ENCODE measurements around the gene GATA6.
"Not testable (repeated sequence)": the region's sequence is repeated elsewhere in the genome, so short reads cannot be mapped to it uniquely, and the experiment has no call there.

GATA6 gene

DNA sequence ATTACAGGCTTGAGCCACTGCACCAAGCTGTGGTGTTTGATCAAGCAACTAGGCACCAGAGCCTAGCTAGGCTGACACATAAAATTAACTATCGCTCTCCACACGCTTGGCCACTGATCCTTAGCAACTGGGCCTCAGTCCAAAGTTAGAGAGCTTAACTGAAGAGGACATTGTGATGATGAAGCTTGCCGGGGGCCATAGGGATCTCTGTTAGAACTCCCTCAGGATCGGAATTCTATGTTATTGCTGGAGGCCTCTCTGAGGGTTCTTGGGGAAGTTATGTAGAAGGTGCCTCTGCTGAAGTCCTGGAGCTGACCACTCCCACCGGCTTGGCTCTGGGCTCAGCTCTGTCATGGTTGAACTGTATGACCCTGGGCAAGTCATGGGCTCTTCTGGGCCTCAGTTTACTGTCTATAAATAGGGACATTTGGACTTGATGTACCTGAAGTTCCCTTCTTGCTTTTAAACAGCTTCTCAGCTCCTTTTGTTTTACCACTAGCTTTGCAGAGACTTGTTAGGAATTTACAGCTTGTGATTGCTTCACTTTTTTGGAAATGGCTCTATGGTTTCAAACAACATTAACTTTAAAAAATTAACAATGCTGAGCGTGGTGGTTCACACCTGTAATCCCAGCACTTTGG lies 44.1 kb downstream of the GATA6 start:
- no peak for FAIRE-seq

DNA sequence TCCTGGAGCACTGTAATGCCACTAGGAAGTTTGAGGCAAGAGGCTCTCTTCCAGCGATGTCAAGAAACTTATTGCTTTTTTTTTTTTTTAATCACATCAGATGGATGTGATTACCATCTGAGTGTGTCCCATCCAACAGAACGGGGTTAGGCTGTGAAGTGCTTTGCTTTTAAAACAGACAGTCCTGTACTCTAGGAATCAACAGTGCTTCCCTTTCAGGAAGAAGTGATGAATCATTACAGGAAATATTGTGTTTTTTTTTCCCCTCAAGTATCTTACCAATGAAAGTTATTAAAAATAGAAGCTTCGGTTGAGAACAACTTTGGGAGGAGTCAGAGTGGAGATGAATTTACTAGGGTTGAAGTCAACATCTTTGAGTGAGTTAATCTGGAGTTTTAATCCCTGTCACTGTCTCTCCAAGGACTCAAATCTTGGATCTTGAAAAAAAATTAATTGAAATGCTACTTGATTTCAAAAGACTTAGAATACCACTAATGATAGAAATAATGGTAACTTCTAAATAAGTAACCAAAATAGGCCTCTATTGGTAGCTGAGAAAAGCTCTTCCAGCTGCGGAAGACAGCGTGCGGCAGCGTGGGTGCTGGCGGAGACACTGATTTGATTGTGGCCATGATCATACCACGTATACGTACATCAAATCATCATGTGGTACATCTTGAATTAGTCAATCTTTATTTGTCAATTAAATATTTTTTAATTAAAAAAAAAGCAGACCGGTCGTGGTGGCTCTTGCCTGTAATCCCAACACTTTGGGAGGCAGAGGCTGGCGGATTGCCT lies 45.5 kb downstream of the GATA6 start:
- no peak for FAIRE-seq

DNA sequence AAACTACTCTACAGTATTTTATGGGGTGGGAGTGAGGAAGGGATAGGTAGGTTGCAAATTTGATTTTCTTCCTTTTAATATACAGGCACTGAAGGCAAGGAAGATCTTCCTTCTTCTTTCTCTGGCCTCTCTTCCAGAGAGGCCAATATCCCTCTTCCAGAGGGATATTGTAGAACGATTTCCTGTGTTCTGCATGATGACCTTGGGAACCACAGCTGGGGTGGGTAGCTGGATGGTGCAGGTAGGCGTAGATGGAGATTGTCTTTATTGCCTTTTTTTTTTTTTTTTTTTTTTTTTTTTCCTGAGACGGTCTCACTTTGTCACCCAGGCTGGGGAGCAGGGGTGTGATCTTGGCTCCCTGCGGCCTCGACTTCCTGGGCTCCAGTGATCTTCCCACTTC lies 49.4 kb downstream of the GATA6 start:
- FAIRE-seq: no peak

DNA sequence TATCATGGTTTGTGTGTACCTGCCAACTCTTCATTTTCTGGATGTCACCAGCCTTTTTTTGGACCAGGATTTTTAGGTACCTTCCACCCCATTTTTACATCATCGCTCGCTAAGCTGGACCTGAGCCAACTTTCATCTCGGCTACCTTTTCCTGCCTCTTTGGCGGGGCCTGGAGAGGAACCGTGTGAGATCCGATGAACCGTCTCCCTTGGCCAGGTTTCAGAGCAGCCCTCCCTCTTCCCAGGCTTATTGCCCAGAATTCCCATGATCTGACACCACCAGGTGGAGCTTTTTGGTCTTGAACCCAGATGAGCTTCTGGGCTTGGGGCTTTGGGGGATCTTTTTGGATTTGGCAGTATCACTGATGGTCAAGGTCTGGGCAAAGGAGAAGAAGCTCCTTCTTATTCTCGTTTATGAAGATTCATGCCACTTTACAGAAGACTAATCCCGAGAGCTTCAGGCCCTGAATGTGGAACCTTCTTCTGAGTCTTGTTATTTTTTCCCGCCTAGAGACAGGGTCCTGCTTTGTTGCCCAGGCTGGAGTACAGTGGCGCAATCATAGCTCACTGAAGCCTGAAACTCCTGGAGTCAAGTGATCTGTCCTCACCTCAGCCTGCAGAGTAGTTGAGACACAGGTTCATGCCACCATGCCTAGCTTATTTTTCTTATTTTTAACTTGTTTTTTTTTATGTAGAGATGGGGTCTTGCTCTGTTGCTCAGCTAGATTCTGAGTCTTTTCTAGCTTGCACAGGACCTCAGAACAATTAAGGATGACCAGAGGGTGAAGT lies 50.4 kb downstream of the GATA6 start:
- no peak for FAIRE-seq

DNA sequence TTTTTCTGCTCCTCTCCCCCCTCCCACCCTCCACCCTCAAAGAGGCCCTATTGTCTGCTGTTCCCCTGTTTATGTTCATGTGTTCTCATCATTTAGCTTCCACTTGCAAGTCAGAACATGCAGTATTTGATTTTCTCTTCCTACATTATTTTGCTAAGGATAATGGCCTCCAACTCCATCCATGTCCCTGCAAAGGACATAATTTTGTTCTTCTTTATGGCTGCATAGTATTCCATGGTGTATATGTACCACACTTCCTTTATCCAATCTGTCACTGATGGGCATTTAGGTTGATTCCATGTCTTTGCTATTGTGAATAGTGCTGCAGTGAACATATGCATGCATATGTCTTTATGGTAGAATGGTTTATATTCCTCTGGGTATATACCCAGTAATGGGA lies 51.2 kb downstream of the GATA6 start:
- FAIRE-seq: not testable (repeated sequence)

DNA sequence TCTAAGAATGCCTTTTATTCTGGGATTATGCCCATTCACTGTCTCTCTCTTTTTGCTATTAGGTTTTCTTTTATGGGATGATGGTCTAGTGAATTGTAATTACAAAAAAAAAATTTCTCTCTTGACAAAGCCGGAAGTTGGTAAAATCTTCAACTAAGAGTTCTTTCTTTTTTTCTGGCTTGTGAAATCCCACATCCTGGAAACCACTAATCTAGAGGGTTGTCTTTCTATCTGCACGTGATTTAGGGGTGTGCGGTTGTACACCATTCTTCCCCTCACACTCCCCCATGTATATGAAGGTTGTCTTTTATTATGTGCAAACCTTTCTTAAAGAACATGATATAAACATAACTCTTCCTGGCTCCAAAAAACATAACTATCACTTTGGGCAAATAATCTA lies 52.0 kb downstream of the GATA6 start:
- FAIRE-seq: no peak

DNA sequence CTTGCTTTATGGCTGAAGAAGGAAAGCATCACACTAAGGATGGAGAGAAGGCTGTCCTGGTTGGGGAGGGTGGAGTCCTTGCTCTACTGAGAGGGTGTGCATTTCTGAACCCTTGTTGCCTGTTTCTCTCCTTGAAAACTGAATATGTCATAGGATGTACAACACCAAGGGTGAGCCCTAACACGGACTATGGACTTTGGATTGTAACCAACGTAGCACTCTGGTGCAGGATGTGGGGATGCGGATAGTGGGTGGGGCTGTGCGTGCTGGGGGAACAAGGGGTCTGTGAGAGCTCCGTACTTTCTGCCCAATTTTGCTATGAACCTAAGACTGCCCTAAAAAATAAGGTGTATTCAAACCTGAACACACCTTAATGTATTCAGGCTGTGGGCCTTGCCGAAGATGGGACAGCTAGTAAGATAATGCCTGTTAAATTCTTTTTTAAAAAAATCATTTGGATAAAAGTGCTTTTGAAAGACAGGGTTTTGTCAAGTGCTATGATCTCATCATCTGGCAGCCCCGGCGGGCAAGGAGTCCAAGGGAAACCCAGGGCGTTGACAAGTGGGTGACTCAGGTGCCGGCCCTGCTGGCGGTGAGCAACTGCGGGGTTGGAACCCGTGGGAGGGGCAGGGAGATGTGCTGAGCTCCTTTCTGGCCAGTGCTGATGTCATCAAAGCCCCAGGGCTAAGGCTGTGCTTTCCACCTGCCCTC lies 54.0 kb downstream of the GATA6 start:
- FAIRE-seq: no peak

DNA sequence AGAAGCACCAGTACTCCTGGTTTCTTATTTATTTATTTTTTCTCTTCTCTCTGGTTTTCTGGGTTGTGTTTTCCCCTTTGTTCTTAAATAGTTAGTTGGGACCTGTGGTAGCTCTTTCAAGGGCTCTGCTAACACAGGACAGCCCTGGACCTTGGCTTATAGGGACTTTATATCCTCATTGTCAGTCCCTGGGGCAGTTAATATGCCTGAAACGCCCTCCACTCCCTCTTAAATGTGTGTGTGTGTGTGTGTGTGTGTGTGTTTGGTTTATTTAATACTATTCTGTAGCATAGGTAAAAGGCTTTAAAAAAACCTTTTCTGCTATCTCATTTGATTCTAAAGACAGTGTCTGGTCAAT lies 54.6 kb downstream of the GATA6 start:
- no peak for FAIRE-seq

DNA sequence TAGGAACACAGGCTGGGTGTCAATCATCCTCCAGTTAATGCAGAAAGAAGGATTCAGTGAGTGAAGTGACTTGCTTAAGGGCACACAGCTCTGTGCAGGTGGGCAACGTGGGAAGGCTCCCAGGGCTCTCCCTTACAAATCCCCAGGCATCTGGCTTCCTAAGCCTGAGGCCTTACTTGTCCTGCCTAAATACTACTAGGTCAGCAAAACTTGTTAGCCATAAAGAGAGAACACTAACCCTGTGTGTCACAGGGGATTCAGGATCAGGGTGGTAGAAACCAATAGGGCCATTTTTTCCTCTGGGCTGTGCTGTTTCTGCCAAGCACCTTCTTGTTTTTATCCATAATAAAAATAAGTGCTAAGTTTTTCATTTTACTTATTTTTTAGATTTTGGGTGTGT lies 55.0 kb downstream of the GATA6 start:
- FAIRE-seq: no peak

DNA sequence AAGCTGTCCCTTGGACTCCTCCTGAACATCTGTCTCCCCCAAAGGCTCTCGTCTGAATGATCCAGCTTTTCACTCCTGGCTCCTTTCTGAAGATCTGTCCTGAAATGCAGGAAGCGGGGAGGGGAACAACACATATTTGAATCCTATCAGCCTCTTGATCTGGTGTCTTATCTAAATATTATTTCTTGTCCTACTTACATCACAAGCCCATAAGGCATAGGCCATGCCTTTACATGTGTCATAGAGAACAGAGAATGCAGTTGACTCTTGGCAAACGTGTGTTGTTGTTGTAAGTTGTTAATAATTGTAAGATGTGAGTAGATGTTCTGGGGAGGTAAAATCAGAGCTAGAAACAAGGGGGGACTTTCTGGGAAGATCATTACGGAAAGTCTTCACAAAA lies 57.4 kb downstream of the GATA6 start:
- no peak for FAIRE-seq

DNA sequence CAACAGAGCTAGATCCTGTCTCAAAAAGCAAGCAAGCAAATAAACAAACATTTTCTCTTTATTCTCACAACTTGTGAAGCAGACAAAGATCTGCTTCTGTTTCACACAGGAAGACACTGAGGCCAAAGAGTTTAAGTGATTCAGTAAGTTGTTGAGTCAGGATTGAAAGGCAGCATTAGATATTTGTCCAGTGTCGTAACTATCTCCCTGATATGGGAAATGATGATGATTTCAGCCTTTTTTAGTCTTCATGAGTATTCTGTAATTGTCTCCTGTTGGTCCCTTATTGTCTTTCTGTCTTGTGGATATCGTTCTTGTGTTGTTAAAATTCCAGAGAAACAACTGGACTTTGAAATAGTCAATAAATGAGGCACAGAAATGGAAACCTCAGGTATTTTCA lies 59.6 kb downstream of the GATA6 start:
- no peak for FAIRE-seq

DNA sequence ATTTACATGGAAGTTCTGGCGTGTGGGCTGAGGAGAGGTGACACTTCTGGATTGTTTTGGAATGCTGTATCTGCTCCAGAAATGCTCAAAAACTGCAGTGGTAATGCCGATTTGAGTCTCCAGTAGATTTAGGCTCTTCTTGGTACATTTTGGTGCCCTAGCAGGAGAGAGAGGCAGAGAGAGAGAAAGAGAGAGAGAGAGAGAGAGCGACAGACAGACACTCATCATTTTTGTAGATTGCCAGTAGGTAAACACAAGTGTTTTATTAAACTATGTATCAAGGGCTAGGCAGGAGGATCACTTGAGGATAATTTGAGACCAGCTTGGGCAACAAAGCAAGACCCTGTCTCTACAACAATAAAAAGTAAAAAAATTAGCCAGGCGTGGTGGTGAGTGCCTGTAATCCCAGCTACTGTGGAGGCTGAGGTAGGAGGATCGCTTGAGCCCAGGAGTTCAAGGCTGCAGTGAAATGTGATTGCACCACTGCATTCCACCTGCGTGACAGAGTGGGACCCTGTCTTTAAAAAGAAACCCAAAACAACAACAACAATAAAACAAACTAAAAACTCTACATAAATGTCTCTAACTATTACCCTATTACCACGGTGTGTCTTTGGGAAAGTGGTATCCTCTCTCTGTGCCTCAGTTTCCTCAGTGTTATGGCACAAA lies 60.2 kb downstream of the GATA6 start:
- no peak for FAIRE-seq

DNA sequence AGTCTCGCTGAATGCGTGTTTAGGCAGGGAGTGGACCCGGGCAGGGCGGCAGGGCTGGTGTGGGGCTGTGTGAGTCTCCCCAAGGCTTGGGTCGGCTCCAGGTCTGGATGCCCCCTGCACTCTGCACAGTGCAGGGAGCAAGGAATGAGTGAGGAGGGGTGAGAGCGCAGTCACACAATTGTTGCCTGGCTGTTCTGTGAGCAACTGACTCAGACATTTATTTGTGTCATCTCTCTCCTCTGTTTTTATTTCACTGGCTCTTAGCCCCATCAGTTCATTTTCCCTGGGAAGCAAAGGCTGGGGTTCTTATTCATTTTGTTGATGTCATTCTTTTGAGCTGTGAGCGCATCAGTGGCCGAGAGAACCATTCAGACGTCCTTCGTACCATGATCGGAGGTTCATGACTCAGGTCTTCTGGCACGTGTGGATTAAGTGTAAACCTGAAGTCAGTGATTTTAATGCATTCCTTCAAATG lies 61.1 kb downstream of the GATA6 start:
- no peak for FAIRE-seq

DNA sequence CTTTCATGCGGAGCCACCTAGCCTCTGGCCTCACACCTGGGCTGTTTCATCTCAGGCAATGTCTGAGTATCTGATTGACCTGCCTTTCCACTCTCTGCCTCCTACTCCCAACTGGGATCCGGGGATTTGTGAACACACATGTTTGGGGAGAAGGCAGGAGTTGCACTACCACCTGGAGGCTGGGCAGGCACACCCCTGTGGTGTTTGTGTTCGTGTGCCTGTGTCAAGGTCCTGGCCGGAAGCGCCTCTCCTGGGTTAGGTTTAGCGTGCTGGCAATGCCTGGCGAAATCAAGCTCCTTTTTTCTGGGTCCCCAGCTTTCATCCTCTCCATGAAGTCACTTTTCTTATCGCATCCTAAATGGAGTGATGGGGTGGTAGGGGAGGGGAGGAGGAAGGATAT lies 63.9 kb downstream of the GATA6 start:
- no peak for FAIRE-seq

DNA sequence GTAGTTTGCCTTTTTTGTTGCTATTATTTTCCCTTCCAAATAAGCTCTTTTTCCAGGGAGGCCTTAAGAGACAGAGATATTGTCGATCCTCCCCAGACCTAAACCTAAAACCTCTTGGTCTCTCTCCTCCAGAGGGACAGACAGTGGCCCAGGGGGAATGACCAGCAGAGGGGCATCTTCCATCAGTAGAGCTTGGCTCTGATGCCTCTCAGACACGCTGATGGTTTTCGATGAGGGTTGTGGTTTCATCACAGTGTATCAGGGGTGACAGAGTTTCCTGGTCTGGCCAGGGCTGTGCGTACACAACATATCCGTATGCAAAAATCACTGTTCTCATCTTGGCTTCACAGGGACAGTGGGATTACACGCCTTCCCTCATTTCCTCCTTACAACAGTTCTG lies 68.6 kb downstream of the GATA6 start:
- FAIRE-seq: no peak

DNA sequence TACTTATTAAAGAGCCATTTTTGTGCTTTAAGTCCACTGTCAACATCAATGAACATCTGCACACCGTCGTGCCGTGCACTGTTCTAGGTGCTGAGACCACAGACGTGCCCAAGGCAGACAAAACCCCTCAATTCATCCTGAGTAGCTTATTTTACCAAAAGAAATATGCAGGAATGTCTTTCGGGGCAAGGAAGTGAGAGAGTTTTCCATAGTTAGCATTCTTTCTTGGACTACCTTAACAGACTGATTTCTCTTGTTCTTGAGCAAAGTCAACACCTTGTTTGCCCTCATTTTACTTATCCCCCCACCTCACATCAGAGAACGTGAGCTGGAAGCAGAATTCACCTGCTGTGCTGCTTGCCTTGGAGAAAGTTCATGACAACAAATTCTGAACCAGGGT lies 69.3 kb downstream of the GATA6 start:
- FAIRE-seq: no peak

DNA sequence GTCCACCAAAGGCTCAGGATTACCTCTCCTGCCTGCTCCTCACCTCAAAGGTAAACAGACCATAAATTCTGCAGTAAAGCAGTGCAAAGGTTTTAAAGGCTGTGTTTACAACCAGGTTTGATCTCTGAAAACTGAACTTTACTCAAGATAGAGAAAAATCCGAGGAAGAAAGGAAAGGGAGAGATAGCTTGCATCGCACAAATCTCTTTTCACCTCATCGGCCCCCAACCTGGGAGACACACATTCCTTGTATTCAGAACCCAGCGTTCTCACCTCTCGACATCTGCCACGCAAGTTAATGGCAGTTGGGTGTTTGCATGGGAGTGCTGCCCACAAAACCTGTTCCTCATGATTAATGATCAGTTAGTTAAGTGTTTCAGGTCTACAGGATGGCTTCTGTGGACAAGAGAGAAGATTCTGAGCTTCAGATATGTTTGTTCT lies 72.6 kb downstream of the GATA6 start:
- FAIRE-seq: peak; percentile 30

DNA sequence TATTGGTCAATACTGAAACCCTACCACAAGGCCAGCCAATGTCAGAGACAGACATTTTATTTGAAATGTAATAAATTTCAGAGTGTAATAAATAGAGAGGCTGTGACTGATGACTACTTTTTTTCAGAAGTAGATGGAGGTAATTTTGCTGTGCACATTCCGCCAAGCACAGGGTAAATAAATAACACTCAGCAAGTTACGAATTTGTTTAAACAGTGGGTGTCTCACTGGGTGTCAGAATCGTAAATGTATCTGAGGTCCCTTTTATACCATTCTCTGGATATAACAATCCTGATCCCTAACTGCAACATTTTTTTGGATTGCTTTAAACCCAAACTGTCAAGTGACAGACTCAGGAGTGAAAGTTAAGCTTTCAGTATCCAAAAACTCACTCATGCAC lies 74.1 kb downstream of the GATA6 start:
- FAIRE-seq: no peak

DNA sequence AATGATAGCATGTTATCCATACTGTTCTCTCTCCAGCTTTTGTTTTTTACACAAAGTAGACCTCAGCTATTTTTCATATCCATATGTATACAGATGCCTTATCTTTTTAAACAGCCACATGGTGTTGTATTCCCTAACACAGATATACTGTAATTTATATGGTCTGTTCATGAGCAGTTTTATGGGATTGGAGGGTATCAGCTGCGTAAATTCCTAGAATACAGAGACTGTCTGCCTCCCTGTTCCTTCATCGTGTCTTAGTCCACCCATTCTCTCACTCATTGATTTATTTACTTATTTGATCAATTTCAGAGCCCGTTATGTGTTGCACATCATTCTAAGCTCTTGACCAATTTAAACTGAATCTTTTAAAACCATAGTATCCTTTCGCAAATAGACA lies 80.6 kb downstream of the GATA6 start:
- no peak for FAIRE-seq

DNA sequence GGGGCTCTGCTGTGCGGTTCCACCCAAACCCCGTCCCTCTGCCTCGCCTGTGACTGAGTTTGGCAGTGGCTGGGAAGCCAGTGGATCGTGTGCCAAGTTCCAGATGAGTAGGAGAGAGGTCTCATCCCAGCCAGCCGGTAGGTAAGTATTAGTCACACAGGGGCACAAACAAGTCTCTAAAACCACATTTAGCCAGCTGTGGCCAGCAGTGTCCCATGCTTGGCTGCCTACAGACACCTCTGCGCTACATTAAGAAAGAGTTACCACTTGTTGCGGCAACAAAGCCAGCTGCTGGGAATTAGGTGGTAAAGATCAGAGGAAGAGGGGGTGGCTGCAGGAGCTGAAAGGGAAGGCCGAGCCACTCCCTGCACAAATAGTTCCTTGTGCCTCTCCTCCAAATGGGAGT lies 81.2 kb downstream of the GATA6 start:
- FAIRE-seq: no peak

Measured in islet of Langerhans (tissue), 1 donor.